HG02870 (cell line): Measurements from ENCODE around the gene S100A8.

ENCODE experiments used
- ATAC-seq: cut with Tn5 transposase; IDR thresholded peaks from one replicate; pipeline ENCODE4 v1.9.1; 2021; ENCODE audit warnings: mild to moderate bottlenecking, moderate library complexity; ENCODE audit not compliant: unreplicated experiment

Gene S100A8

DNA sequence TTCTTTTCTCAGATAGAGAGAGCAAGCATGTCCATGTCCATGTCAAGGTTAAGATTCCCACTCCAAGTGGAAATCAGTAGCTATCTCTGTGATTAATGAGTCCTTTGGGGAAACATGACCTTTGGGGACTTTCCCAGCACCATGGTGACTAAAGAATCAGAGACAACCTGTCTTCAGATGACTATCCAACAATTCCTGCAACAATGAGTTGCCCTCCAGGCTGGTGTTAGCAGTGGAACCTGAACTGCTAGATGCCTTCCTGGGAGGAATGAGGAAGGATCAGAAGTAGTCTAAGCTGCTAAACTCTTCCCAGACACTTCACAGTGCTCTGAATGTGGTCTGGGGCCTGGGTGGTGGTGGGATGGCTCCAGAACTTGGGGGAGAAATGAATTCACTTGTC, 26.7 kb downstream of the S100A8 start:
- no peak for ATAC-seq

DNA sequence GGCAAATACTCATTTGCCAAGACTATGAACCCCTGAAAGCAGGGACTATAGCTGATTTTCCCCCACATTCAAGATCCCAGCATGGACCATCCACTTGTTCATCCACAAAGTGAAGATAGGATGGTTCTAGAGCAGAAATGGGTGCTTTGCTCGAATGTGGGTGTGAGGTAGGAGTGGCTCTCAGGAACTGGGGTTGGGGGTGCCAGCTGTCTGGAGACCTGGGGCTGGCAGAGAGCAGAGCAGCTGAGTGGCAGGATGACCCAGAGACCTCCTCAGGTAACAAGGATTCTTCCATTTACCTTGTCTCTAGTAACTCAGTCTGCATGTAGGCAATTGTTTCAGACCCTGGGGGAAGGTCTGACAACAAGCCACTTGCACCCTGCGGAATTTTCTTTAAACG, 27.2 kb downstream of the S100A8 start:
- no peak for ATAC-seq

DNA sequence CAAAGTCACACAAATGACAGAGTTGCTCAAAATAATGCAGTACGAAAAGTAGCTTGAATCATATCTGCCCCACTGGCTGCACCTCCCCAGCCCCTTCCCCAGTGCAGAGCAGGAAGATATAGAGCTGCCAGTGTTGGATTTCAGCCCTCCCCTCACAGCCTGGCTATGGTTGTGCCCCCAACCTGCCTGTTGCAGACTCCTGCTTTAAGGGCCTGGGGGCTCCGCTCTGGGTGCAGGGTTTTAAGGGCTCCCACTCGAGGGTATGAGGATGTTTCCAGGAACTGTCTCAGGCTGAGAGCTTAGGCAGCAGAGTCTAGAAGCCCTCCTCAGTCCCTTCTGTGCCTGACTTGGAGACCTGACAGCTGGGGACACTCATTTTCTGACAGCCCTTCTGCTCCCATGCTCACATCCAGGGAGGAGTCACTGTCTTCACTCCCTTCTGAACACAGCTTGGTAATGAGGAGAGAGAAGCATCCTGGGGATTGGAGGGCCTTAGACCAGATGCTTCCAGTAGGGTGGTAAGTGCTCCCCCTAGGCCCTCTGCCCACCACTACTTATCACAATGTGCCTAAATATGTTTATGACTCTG, 28.6 kb downstream of the S100A8 start:
- no peak for ATAC-seq

DNA sequence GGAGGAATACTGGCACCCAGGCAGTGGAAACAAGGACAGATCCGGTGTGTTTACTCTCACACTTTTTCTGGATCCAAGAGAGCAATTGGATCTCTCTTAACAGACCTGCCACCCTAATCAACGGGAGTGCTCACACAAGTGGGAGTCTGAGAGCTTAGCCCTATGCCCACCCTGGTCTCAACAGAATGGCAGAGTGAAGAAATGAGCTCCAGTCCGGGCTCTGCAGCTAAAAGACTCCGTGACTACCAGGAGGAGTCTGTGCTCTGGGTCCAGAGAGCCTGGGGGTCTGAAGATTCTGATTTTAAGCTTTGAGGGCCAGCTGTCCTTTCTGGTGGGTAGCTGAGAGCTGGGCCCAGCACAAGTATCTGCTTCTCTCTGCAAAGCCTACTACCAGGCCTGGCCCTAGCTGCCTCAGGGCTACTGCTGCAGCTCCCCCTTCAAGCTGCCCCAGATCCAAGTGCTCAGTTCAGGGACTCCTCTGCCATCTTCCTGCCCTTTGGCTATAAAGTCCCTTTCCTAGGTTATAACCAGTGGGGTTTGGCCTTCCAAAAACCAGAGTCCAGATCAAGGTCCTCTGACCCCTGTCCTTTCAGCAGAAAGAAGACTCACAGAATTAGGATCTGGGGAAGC, 29.3 kb downstream of the S100A8 start:
- ATAC-seq: no peak

DNA sequence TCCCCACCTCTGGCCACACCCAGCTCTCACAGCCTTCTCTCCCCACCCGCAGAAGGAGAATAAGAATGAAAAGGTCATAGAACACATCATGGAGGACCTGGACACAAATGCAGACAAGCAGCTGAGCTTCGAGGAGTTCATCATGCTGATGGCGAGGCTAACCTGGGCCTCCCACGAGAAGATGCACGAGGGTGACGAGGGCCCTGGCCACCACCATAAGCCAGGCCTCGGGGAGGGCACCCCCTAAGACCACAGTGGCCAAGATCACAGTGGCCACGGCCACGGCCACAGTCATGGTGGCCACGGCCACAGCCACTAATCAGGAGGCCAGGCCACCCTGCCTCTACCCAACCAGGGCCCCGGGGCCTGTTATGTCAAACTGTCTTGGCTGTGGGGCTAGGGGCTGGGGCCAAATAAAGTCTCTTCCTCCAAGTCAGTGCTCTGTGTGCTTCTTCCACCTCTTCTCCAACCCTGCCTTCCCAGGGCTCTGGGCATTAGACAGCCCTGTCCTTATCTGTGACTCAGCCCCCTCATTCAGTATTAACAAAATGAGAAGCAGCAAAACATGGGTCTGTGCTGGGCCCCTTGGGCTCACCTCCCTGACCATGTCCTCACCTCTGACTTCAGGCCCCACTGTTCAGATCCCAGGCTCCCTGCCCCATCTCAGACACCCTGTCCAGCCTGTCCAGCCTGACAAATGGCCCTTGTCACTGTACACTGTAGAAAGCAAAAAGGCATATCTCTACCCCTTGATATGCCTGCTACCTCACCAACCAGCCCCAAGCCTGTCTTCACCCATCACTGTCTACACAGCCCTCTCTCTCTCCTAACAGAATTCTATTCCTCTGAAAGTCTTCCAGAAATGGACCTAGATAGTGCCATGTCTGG, 30.0 kb downstream of the S100A8 start:
- no peak for ATAC-seq

DNA sequence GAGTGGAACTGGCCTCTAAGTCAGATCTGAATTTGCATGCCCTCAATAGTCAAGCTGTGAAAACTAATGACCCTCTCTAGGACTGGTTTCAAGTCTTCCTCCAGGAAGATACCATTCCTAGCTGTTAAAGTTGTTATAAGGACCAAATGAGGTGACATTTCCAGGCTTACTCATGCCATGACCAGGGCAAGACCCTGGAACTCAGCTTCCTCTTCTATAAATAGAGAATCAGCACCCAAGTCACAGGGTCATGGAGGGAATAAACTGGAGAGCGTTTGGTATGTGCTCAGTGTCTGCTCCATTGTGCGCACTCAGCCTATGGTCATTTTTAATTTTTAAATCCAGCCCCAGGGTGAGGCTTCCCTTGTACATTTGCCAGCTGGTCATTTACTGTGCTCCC, 30.7 kb downstream of the S100A8 start:
- ATAC-seq: no peak

DNA sequence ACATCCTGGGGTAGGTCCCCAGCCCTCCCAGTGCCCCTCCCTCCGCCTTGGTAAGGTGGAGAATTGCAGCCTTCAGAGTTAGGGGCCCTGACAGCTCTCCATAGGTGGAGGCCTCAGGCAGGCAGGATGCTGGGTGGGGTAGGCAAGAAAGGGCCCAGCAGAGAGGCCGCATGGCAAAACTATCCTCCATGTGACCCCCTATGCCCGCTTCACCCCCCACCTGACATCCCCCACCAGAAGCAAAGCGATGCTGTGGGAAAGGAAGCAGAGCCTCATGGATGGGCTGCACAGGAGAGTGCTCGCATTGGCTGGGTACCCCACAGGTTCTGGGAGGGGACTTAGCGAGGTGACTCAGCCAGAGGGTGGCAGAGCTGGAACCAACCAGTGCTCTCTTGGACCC, 31.6 kb downstream of the S100A8 start:
- no peak for ATAC-seq

DNA sequence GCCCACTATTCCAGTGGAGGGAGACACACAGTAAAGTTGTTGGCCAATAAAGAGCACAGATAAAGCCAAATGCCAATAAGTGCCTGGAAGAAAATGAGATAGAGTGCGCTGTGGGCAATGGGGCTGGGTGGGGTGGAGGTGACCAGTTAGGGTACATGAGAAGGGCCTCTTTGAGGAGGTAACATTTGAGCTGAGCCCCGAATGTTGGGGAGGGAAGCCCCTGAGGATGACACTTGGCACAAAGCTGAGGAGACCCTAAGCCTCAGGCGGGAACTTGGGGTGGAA, 32.2 kb downstream of the S100A8 start:
- no peak for ATAC-seq

DNA sequence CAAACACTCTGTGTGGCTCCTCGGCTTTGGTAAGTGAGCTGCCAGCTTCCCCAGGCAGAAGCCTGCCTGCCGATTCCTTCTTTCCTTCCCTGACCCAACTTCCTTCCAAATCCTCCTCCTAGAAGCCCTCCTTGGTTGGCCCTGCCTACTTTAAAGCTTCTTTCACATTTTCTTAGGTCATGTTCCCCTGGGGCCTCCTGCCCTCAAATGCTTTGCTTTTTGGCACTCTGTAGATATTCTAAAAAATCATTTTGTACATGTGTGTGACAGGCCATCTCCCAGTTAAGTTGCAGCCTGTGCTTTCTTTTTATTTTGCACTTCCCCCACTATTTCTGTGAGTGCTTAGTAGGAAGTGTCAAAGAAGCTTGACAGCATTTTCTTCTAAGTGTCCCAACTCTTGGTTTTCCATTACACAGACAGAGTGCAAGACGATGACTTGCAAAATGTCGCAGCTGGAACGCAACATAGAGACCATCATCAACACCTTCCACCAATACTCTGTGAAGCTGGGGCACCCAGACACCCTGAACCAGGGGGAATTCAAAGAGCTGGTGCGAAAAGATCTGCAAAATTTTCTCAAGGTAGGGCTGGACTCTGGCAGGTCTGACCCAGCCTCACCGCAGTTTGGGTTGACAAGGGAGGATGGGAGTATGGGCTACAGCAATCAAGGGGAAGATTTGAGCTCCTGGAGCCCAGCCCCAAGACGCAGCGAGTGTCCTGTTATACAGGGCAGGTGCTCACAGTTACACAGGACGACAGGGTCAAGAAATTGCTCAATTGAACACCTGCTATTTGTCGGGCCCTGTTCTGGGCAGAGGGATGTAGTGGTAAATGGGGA, 32.8 kb downstream of the S100A8 start, which contains the start of gene S100A9:
TSS of gene S100A9 (plus strand) at position 2 of the 838 bp plus-strand sequence. CDS start at position 432, 430 bp downstream.
- no peak for ATAC-seq

DNA sequence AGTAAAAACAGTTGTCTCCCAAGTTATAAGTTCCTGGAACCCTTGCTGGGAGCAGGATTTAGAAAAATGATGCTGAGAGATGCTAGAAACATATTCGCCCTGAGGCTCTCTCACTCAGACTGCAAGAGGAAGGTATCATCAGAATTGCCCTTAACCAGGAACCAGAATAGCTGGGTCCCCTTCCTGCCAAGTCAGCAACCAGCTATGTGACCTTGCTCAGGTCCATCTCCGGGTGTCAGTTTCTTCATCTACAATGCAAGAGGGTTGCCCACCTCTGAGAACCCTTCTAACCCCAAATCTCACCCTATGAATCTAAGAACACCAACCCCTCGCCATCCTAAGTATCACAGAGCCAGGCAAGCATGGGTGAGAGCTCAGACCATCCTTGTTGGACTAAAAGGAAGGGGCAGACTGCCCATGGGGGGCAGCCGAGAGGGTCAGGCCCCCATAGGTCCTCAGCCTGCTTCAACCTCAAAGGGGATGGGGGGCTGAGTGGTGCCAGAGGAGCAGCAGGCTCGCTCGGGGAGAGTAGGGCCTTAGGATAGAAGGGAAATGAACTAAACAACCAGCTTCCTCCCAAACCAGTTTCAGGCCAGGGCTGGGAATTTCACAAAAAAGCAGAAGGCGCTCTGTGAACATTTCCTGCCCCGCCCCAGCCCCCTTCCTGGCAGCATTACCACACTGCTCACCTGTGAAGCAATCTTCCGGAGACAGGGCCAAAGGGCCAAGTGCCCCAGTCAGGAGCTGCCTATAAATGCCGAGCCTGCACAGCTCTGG, 33.6 kb downstream of the S100A8 start:
- no peak for ATAC-seq

DNA sequence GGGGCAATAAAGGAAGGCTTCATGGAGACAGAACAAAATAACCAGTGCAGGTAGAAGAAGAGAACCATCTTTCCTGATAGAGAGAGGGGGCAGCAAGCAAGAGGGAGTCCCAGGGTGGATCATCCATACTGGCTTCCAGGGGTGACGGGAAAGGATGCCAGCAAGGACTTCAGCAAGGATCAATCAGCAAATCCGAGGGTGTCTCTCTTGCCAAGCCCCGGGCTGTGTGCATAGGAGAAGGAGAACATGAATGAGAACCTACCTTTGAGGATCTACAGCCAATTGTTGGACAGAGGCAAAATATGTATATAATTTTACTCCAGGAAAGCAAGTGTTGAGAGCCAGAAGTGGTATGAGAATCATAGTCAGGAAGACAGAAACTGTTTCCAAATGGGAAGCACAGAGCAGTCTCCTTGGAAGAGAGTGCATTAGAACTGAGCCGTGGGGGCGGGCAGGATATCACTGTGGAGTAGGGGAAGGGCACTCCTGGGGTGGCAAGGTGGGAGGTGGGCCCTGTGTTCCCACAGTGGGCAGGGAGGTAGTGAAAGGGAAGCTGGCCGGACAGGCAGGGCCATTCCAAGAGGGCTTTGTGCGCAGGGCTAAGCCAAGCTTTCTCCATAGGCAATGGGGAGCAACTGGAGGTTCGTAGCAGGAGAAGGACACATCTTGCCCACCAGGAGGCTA, 34.3 kb downstream of the S100A8 start:
- no peak for ATAC-seq

DNA sequence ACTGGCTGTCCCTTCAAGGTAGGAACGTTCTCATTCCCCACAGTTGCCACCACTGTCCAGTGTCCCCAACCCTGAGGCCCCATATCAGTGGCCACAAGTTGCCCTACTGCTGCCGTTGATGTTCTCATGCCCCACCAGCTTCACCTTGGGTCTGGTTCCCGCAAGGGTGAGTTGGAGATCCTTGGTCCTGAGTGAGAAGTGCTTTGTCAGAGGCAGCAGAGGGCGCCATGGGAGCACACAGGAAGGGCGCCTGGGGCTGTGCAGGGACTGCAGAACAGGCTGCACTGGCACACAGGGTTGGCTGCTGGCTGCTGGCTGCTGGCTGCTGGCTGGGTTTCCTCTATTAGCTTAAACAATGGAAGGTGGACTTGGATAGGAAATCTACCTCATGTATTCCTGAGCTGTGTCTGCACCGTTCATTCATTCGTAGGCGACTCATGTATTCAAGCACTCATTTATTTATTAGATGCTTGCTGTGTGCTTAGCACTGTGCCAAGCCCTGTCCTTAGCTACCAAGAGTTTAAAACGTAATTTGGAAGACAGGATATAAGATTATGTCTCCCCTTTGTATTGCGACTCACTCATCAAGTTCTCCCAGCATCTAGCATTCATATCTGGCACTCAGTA, 35.3 kb downstream of the S100A8 start:
- no peak for ATAC-seq

DNA sequence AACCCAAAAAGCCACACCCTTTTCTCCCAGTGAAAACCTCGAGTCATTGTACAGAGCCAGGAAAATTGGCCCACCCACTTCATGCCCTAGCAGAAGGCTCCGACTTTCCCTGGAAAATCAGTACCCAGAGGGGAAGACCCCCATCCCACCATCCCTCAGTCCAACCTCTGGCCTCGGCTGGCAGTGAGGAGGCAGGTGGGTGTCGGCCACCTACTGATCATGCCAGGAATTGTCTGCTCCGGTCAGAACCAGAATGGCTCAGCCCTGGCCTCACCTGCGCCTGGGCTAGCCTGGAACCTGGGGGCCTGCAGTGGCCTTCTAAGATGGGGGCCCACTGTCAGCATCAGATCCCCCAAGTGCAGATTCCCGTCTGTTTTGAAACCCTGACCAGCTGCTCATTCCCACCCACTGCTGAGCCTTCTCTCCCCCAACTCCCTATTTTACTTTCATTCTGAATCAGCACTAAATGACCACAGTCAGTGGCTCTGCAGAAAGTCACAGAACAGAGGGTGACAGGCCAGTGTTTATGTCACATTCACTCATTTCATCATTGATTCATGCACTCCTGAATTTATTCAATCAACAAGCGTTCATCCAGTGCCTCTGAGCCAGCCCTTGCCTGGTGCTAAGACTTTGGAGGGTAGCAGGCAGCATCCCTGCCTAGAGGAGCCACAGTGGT, 36.2 kb downstream of the S100A8 start:
- ATAC-seq: no peak

DNA sequence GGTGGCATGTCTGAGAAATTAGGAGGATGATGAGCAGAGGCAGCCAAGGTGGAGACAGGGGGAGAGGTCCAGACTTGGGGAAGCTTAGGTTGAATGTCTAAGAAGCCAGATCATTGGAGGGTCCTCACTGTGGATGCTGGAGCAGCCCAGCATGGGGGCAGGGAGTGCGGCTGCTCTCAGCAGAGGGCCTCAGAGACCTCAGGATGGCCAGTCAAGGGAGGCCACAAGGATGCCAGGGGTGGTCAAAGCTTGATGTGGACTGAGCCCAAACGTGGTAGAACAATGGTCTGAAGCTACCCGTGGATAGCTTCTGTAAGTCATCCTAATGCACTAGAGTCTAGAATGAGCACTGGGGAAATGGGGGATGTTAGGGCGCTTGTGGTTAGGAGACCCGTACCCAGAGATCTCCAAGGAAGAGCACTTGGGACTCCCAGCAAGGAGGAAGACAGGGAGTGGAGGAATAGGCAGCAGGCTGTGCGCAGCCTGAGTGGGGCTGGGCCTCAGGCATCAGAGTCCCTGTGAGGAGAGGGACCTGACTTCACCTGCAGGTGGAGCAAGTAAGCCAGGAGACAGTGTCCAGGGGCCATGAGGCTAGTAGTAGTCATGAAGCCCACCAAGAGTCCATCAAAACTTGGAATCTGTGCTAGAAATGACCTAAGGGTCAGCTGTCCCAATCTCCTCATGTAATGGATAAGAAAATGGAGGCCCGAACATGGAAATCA, 37.5 kb downstream of the S100A8 start:
- no peak for ATAC-seq

DNA sequence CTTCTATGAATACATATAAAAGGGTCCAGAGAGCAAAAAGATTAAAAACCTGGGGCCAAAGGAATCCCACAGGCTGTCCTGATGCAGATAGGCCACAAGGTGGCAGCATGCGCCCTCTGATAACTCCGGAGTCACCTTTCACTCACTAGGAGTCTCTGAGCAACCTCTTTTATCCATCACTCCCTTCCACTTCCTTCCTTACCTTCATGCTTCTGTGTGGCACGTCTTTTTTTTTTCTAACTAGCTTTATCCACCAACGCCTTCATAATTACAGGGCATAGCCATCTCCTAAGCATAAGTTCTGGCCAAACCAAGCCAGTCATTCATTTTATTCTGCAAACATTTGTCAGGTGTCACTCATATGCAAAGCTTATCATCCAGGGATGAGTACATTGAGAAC, 38.4 kb downstream of the S100A8 start:
- peak; percentile 53 for ATAC-seq

DNA sequence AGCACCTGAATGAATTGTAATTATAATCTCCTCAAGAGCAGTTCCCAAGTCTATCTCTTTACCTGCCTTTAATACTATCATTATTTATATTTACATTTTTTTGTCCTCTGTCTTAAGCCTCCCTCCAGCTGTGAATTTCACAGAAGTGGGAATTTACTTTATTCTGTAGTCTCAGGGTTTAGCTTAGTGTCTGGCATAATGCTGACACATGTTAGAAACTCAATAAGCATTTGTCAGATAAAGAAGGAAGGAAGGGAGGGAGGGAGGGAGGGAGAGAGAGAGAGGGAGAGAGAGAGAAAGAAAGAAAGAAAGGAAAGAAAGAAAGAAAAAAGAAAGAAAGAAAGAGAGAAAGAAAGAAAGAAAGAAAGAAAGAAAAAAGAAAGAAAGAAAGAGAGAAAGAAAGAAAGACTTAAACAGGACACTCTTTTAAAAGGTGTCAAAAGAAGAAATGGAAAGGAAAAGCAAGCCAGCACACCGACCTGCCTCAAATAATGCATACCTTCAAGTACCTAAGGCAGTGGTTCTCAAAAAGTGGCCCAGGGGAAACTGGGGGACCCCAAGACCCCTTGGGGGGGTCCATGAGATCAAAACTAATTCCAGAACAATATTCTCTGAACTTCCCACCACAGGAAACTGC, 40.4 kb downstream of the S100A8 start:
- ATAC-seq: no peak

DNA sequence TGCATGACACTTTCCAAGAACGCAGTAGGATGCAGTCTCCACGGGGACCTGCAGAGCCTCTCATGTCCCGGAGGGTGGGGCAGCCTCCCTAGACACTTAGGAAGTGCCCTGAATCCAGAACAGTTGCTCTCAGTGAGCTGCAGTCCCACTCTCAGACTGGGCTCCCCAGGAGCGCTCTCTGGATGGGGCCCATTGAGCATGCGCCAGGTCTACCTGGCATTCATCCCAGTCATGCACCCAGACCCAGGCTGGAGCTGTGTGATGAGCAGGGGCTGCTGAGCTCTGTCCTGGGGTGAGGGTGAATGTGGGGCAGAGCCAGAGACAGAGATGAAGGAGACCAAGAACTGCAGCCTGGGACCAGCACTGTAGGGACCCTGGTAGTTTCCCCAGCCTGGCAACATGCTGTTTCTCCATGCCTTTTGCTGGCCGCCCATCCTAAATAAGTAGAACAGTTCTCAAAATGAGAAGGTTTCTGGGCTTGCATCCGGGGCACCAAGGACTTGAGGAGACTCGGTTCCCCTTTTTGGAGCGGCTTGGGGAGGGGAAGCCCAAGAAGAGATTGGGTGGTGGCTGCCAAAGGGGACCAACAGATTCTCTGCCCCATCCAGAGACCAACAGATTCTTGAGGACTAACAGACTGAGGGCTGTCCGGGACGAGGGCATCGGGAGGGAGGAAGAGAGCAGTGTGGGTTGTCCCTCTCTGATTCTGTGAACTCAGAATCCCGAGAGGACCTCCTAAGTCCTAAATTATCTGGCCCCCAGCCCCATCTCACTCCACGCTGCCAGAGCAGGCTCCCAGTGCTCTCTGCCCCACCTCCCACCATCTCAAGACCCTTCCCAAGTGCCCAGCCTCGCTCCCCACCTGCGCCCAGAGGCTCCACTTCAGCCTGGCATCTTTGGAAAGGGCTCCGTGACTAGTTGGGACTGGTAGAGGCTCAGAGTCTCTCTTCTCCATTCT, 41.2 kb downstream of the S100A8 start:
- no peak for ATAC-seq
